HG03378 (cell line): ENCODE results near the gene TRERF1.
A peak's percentile ranks its signal among the peaks of the same experiment; 100 is the strongest.
"Not testable (repeated sequence)": the region's sequence is repeated elsewhere in the genome, so short reads cannot be mapped to it uniquely, and the experiment has no call there.

Experiments
- ATAC-seq: cut with Tn5 transposase; IDR thresholded peaks from one replicate; pipeline ENCODE4 v1.9.1; 2021; ENCODE audit warnings: mild to moderate bottlenecking, moderate library complexity; ENCODE audit not compliant: unreplicated experiment

TRERF1 gene

GRCh38 chr6:42230345-42231321, 221.1 kb downstream of the TRERF1 start:
- no peak for ATAC-seq

- ATAC-seq: no peak
Observed at GRCh38 chr6:42229506-42230119, 222.1 kb downstream of the TRERF1 start.

- ATAC-seq: no peak
Observed at GRCh38 chr6:42228305-42228704, 223.4 kb downstream of the TRERF1 start.

- no peak for ATAC-seq
Observed at GRCh38 chr6:42227173-42227850, 224.4 kb downstream of the TRERF1 start.

- no peak for ATAC-seq
Observed at GRCh38 chr6:42226645-42227143, 225.0 kb downstream of the TRERF1 start.

- ATAC-seq: no peak
Observed at GRCh38 chr6:42226161-42226611, 225.5 kb downstream of the TRERF1 start.

- ATAC-seq: no peak
Observed at GRCh38 chr6:42225419-42225818, 226.3 kb downstream of the TRERF1 start.

GRCh38 chr6:42225029-42225339, 226.7 kb downstream of the TRERF1 start:
- ATAC-seq: no peak

GRCh38 chr6:42224222-42225028, 227.3 kb downstream of the TRERF1 start:
- peak; percentile 92 for ATAC-seq

- ATAC-seq: no peak
Observed at GRCh38 chr6:42222448-42222847, 229.3 kb downstream of the TRERF1 start.

- ATAC-seq: no peak
Observed at GRCh38 chr6:42221546-42221945, 230.2 kb downstream of the TRERF1 start.

GRCh38 chr6:42220807-42221206, 230.9 kb downstream of the TRERF1 start:
- no peak for ATAC-seq

- ATAC-seq: peak; percentile 82
Observed at GRCh38 chr6:42217519-42218367, 234.0 kb downstream of the TRERF1 start, which contains the start of gene MRPS10. MRPS10 (minus strand) TSS chr6:42217861; CDS start chr6:42217849, 12 bp downstream.

- no peak for ATAC-seq
Observed at GRCh38 chr6:42217157-42217518, 234.6 kb downstream of the TRERF1 start.

- ATAC-seq: not testable (repeated sequence)
Observed at GRCh38 chr6:42216495-42216894, 235.2 kb downstream of the TRERF1 start.

GRCh38 chr6:42212442-42212841, 239.3 kb downstream of the TRERF1 start:
- ATAC-seq: no peak

GRCh38 chr6:42211726-42212125, 240.0 kb downstream of the TRERF1 start:
- ATAC-seq: no peak

GRCh38 chr6:42210551-42210950, 241.2 kb downstream of the TRERF1 start:
- ATAC-seq: no peak

- ATAC-seq: not testable (repeated sequence)
Observed at GRCh38 chr6:42207559-42207958, 244.2 kb downstream of the TRERF1 start.
